IPS-11a (cell line): Measurements from ENCODE around the gene DNAJA4.

Source experiments
- H3K4me3 ChIP-seq: one replicate; pipeline ENCODE4 v1.5.1; 2013; ENCODE audit warnings: low read depth, low read length, control low read depth

DNAJA4 gene

DNA sequence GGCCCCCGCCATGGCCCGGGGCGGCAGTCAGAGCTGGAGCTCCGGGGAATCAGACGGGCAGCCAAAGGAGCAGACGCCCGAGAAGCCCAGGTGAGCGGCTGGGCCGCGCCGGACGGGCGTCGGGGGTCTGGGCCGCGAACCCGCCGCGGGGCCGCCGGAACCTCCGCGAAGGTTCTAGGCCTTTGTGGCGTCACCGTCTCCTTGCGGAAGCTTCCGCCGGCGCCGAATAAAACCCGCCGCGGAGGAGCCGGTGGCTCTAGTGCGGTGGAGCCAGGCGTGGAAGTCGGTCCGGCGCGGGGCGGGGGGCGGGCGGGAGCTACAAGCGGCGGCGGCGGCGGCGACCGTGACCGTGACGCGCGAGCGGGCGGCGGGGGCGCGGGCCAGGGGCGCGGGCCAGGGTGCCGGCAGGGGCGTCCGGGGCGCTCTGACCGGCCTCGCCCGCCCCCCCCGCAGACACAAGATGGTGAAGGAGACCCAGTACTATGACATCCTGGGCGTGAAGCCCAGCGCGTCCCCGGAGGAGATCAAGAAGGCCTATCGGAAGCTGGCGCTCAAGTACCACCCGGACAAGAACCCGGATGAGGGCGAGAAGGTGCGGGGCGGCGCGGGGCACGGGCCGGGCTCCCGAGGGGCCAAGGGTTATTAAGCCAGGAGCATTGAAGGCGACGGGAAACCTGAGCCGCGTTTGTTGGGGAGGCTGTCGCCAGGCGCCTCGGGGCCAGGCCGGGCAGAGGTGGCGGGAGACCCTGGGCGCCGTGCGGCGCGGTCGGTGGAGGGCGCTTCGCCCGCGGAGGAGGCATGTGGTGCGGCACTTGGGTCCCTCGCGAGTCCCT, at the start of gene DNAJA4:
Gene DNAJA4, plus strand, starts transcription at position 259 of the 833 bp plus-strand sequence. Its CDS starts 202 bp downstream, at position 461.
- peak within 1 kb of the TSS; percentile 18 for H3K4me3 ChIP-seq

GRCh38 chr15:78216276-78217104, 47.9 kb upstream of the DNAJA4 start:
- no peak overlapping the region for H3K4me3 ChIP-seq

DNA sequence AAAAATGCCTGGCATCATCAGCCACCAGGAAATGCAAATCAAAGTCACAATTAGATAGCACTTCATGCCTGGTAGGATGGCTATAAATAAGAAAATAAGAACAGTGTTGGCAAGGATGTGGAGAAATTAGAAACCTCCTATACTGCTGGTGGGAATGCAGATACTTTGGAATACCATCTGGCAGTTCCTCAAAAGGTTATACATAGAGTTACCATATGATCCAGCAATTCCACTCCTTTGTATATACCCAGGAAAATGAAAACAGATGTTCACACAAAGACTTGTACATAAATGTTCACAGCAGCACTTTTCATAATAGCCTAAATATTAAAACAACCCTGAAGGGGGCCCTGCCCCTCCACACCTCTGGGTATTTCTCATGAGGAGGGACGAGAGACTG, 43.6 kb upstream of the DNAJA4 start:
- H3K4me3 ChIP-seq = no peak overlapping the region

DNA sequence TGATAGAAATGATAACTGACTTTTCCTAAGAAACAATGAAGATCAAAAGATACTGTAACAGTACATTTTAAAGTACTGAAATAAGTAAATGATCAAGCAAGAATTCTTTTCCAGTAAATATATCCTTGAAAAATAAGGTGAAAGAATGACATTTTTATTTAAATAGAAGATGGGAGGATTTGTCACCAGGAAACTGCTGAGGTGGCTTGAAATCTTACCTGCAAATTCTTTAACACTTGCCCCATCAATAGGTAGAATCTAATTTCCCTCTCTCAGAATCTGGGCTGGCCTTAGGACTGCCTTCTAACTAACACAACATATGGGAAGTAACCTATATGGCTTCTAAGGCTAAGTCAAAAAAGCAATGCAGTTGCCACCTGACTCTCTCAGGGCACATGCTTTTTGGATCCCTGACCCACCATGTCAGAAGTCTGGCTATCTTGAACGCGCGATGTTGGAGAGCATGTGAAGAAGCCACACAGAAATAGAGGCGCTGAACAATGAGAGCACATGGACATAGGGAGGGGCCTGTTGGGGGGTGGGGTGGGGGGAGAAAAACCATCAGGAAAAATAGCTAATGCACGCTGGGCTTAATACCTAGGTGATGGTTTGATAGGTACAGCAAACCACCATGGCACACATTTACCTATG, 41.5 kb upstream of the DNAJA4 start:
- H3K4me3 ChIP-seq = no peak overlapping the region

DNA sequence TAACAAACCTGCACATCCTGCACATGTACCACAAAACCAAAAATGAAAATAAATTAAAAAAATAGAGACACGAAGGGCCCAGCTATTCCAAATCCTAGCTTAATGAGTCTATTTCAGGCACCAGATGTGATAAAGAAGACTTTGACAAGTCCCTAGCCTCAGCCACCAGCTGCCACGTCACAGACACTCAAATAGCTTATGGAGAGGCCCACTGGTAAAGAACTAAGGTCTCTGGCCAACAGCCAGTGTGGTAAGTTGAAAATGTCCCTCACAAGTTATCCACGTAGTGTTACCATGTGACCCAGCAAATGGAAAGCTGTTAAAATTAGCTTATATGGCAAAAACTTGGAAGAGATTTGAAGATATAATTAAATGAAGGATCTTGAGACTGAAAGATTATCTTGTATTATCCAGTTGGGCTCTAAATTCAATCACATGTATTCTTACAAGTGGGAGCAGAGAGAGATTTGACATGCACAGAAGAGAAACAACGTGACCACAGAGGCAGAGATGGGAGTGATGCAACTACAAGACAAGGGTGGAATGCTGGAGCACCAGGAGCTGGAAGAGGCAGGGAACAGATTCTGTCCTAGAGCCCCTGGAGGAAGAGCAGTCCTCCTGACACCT, 40.9 kb upstream of the DNAJA4 start:
- no peak overlapping the region for H3K4me3 ChIP-seq

DNA sequence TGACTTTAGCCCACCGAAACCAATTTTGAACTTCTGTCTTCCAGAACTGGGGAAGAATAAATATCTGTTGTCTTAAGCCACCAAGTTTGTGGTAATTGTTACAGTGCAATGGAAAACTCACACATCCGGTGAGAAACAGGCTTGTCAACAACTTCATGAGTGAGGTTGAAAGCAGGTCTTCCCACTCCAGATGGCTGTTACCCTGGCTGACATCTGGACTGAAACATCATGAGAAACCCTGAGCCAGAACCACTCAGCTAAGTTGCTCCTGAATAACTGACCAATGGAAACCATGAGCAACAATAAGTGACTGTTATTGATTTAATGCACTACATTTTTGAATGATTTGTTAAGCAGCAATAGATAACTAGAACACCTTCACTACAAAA, 40.3 kb upstream of the DNAJA4 start:
- H3K4me3 ChIP-seq = no peak overlapping the region

DNA sequence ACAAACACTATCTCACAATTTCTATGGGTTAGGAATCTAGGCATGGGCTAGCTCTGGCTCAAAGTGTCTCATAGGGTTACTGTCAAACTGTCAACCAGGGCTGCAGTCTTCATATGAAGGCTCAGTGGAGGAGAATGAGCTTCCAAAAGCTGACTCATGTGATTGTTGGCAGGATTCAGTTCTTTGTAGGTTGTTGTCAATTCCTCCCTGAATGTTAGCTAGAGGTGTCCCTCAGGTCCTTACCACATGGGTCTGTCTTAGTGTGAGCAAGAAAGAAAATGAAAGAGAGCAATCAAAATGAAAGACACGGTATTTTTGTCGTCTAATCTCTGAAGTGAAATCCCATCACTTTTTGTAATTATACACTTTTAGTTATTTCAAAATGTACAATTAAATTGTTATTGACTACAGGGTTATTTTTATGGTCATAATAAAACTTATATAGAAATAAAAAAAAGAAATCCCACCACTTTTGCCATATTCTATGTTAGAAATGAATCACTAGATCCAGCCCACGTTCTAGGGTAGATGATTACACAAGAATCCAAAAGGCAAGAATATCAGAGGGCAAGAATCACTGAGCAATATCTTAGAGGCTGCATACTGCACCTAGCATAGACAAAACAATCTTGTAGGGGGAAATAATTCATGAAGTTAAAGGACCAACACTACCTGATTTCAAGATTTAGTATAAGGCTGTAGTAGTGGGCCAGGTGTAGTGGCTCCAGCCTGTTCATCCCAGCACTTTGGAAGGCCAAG, 38.4 kb upstream of the DNAJA4 start:
- H3K4me3 ChIP-seq = no peak overlapping the region

- H3K4me3 ChIP-seq = no peak overlapping the region
Measured at GRCh38 chr15:78228356-78228996, 35.9 kb upstream of the DNAJA4 start.

DNA sequence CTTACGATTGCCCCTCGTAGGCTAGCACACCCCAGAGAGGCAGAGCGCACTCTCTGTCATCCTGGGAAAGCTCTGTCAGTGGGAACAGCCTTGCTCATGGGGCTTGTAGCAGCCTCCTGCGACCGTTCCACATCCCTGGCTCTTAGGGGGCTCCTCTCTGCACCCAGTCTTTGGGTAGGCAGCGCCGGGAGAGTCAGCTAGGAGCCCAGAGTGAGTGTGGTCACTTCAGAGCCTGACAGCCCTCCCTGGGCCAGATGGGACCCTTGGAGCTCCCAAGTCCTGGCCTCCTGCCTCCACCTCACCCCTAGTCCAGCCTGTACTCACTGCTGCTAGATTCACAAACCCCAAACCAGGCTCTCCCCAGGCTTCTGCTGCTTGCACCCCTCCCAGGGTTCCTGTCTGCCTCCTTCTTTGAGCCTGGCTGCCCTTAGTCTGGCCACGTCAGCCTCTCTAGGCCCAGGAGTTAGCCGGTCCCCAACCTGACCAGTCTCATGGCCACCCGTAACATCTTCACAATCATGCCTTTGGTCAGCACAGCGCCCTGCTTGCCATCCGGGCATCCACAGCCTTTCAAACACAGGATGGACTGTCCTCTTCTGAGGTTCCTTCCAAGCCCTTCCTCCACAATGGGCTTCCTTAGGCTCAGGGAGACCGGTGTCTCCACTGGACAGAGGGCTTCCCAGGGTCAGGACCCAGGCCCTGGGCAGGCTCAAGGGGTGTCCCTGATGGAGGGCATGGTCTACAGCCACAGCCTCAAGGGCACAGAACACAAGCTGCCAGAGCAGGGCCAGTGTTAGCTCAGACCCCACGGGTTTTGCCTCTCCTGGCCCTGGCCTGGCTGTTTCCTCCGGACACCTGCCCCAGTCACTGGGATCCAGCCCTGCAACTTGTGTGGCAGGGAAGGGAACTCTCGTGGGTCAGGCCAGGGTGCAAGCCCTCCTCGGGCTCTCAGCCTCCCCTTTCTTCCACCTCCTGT, 34.6 kb upstream of the DNAJA4 start:
- no peak overlapping the region for H3K4me3 ChIP-seq

DNA sequence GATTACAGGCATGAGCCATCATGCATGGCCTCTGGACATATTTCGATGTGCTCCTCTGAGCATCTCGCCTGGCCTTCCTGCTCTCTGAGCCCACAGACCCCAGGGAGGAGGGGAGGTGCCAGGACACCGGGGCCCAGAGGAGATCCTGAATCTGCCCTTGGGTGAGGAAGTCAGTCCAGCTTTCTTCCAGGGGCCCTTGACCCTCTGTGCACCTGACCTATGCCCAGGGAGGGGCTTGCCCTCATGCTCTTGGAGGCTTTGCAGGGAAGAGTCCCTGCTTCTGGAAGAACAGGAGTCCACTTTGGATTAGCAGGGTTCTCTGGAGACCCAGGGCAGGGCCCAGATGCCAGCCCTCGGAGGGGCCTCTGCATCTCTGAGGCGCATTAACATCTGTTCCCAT, 31.4 kb upstream of the DNAJA4 start:
- no peak overlapping the region for H3K4me3 ChIP-seq

DNA sequence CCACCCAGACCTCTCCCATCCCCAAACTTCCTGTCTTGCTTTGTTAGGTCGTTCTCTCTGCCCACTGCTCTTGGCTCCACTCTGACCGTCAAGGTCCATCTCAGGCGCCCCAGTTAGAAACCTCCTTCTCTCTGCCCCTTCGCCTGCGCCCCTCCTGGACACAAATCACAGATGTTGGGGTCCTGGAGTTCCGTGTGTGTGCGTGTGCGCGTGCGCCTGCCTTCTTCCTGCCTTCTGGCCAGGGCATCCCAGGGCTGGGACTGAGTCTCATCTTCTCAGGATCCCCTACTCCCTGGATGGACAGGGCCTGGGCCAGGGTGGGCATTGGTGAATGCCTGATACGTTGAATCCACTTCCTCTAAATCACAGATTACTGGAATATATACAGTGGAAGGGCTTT, 30.9 kb upstream of the DNAJA4 start:
- H3K4me3 ChIP-seq = no peak overlapping the region

GRCh38 chr15:78234515-78235040, 29.8 kb upstream of the DNAJA4 start, which contains the start of gene ACSBG1:
Gene ACSBG1, minus strand, starts transcription at chr15:78234565. Its CDS starts 64 bp downstream, at chr15:78234501.
- no peak within 1 kb of the TSS for H3K4me3 ChIP-seq

GRCh38 chr15:78236491-78236890, 27.9 kb upstream of the DNAJA4 start:
- H3K4me3 ChIP-seq = no peak overlapping the region

- H3K4me3 ChIP-seq = no peak overlapping the region
Measured at GRCh38 chr15:78237146-78237545, 27.2 kb upstream of the DNAJA4 start.

DNA sequence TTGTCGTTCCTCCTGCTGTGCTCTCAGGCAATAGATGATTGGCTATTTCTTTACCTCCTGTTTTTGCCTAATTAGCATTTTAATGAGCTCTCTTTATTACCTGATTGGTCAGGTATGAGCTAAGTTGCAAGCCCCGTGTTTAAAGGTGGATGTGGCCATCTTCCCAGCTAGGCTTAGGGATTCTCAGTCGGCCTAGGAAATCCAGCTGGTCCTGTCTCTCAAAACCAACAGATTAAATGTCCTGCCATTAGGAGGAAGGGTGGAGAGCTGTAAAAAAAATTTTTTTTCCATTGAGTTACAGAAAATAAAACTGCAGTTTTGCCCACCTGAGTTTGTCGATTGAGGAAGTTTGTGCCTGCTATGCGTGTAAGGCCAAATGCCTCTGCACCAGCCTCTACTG, 24.6 kb upstream of the DNAJA4 start:
- no peak overlapping the region for H3K4me3 ChIP-seq

DNA sequence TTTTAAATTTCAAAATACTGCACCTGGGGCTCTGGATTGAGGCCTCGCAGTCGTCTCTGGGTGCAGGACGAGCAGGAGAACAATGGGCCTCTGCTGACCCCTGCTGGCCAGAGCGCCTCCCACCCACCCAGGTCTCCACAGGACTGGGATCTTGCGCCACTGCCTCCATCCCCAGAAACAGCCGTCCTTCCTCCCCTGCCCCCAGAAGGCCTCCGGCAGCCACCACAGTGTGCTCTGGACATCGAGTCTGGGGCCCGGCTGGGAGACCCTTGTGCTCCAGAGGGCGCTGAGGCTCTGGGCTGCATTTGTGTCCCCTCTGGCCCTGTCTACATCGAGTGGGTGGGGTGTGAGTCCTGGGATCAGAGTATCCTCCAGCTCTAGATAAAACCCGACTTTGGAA, 23.3 kb upstream of the DNAJA4 start:
- H3K4me3 ChIP-seq = no peak overlapping the region

DNA sequence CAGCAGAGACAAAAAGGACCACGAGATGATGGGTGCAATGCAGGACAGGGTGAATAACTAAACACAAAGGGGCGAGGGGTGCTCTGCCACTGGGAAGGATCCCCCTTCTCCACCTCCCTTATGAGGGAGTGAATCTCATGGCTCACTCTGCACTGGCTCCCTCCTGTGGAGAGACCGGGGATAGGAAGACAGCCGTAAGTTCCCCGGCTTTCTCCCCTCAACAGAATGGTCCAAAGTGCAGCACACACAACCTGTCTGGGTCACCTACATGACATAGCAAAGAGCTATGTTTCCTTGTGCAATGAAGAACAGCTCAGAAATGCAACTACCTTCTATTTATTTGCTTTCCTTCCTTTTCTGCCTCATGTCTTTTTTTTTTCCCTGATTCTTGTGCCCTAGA, 22.2 kb upstream of the DNAJA4 start:
- H3K4me3 ChIP-seq = no peak overlapping the region

DNA sequence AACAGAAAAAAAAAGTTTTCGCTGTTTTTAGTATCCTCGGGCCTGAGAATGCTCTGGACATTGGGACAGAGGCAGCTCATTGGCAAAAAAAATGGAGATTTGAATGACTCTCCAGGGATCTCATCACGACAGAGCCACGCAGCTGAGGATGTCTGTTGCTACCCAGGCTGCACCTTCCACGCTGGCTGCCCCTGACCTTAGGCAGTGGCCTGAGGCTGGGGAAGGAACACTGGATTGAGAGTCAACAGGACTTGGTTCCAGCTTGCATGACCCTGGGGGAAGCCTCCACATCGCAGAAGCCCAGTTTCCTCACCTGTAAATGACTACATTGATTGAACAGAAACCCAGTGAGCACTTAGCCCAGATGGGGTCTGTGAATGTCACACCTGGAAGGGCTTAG, 21.3 kb upstream of the DNAJA4 start:
- H3K4me3 ChIP-seq = no peak overlapping the region
